Memory B cell (primary cell): ENCODE measurements around the gene MFN2.

Experiments used
- ATAC-seq: fragments of 150-1000 bp; cut with Tn5 transposase; 2 replicates; pipeline ENCODE4 v1.10.0; 2021; ENCODE audit warnings: low read depth, mild to moderate bottlenecking, moderate library complexity
- DNase-seq, 2 donors: peaks; one replicate each; pipeline ENCODE4 v3.0.0; 2022; ENCODE audit warnings: low spot score in 2 of 2
- H3K27ac Mint-ChIP-seq: one replicate; pipeline ENCODE4 v1.8.0; 2022; ENCODE audit warnings: mild to moderate bottlenecking, moderate library complexity, mixed read lengths
- H3K27me3 Mint-ChIP-seq: one replicate; pipeline ENCODE4 v1.8.0; 2022; ENCODE audit warnings: mixed read lengths
- H3K36me3 Mint-ChIP-seq: one replicate; pipeline ENCODE4 v1.8.0; 2022; ENCODE audit warnings: mild to moderate bottlenecking, mixed read lengths
- H3K4me1 Mint-ChIP-seq: one replicate; pipeline ENCODE4 v1.8.0; 2022; ENCODE audit warnings: mixed read lengths
- H3K4me3 Mint-ChIP-seq: one replicate; pipeline ENCODE4 v1.8.0; 2022; ENCODE audit warnings: mild to moderate bottlenecking, moderate library complexity, mixed read lengths
- H3K9me3 Mint-ChIP-seq: one replicate; pipeline ENCODE4 v1.8.0; 2022; ENCODE audit warnings: mixed read lengths

The MFN2 gene

GRCh38 chr1:12060500-12060899 lies 80.3 kb downstream of the MFN2 start:
- peaks cover 25% of the 10 kb centered on the region for H3K4me1 Mint-ChIP-seq

More at GRCh38 chr1:12060500-12060899, 80.3 kb downstream of the MFN2 start:
- ATAC-seq: no peak
- H3K36me3 Mint-ChIP-seq: no peaks in the 10 kb centered on the region
- no peak overlapping the region for H3K4me3 Mint-ChIP-seq
- H3K9me3 Mint-ChIP-seq: no peaks in the 10 kb centered on the region
- peaks cover 22% of the 10 kb centered on the region for H3K27me3 Mint-ChIP-seq
- H3K27ac Mint-ChIP-seq: no peak overlapping the region
- no peak for DNase-seq
